NCI-H446 treated with DMSO at 0.1 percent for 48 hours (cell line): Measurements from ENCODE around the gene SPAG4.

ENCODE experiments used
- DNase-seq: peaks from one replicate; lab custom pipeline; 2025; lab: John Stamatoyannopoulos, UW

The SPAG4 gene

GRCh38 chr20:35657271-35657670 is 41.6 kb downstream of the SPAG4 start:
- DNase-seq: no peak

- DNase-seq: no peak
These were observed 44.7 kb downstream of the SPAG4 start for GRCh38 chr20:35660122-35660937.

GRCh38 chr20:35661053-35661452 is 45.4 kb downstream of the SPAG4 start:
- no peak for DNase-seq

- no peak for DNase-seq
These were observed 46.3 kb downstream of the SPAG4 start for GRCh38 chr20:35661908-35662307.

- DNase-seq: no peak
These were observed 46.9 kb downstream of the SPAG4 start for GRCh38 chr20:35662551-35662950.

GRCh38 chr20:35663516-35664465 is 48.2 kb downstream of the SPAG4 start:
- no peak for DNase-seq

GRCh38 chr20:35664466-35665206 is 49.0 kb downstream of the SPAG4 start, which contains the start of the genes CPNE1 and RBM12:
TSS of gene CPNE1 (minus strand) at chr20:35664900. CDS start at chr20:35632923, 31,977 bp downstream.
TSS of gene RBM12 (minus strand) at chr20:35664900. CDS start at chr20:35655322, 9,578 bp downstream.
- DNase-seq: peak; percentile 83

GRCh38 chr20:35665949-35666288 is 50.3 kb downstream of the SPAG4 start:
- DNase-seq: no peak

- no peak for DNase-seq
These were observed 53.6 kb downstream of the SPAG4 start for GRCh38 chr20:35669221-35669620.

- no peak for DNase-seq
These were observed 54.1 kb downstream of the SPAG4 start for GRCh38 chr20:35669681-35670080.
